Measurements from ENCODE around the gene HOXC5.

The HOXC5 gene

GRCh38 chr12:54021432-54022013 is 11.3 kb upstream of the HOXC5 start:
- no peak for DNase-seq

- no peak for DNase-seq
These were observed 9.6 kb upstream of the HOXC5 start for GRCh38 chr12:54022960-54023884.

- DNase-seq: no peak
These were observed 8.7 kb upstream of the HOXC5 start for GRCh38 chr12:54024127-54024526.

- DNase-seq: no peak
These were observed 8.1 kb upstream of the HOXC5 start for GRCh38 chr12:54024581-54025305.

GRCh38 chr12:54025499-54026405 is 7.1 kb upstream of the HOXC5 start:
- DNase-seq: no peak

- no peak for DNase-seq
These were observed 6.0 kb upstream of the HOXC5 start for GRCh38 chr12:54026640-54027441.

GRCh38 chr12:54027442-54027786 is 5.4 kb upstream of the HOXC5 start:
- no peak for DNase-seq

GRCh38 chr12:54028314-54029201 is 4.3 kb upstream of the HOXC5 start, which contains the start of gene HOXC6:
Gene HOXC6, plus strand, starts transcription at chr12:54028440. Its CDS starts 82 bp downstream, at chr12:54028522.
- no peak for DNase-seq

GRCh38 chr12:54029529-54030441 is 3.1 kb upstream of the HOXC5 start:
- DNase-seq: no peak

- DNase-seq: no peak
These were observed 2.4 kb upstream of the HOXC5 start for GRCh38 chr12:54030442-54030801.

- DNase-seq: no peak
These were observed 1.9 kb upstream of the HOXC5 start for GRCh38 chr12:54030889-54031471.

GRCh38 chr12:54031480-54031879 is 1.4 kb upstream of the HOXC5 start:
- no peak for DNase-seq

GRCh38 chr12:54032086-54032619 is 697 bp upstream of the HOXC5 start:
- DNase-seq: no peak

- DNase-seq: no peak
These were observed 493 bp downstream of the HOXC5 start for GRCh38 chr12:54033106-54033979.

GRCh38 chr12:54033980-54034784 is 1.3 kb downstream of the HOXC5 start:
- DNase-seq: no peak

- no peak for DNase-seq
These were observed 2.0 kb downstream of the HOXC5 start for GRCh38 chr12:54034785-54035310.

Data from activated CD4-positive, alpha-beta T cell treated with anti-CD3 and anti-CD28 coated beads, Interleukin-2, Interleukin-6, amounts not matched to agents 100 ng/mL and 50 ng/mL, durations not matched to agents 16 hours and 8 hours (primary cell).